OCI-LY3 (cell line): Measurements from ENCODE around the gene DPP3.

ENCODE experiments used
- H2AFZ ChIP-seq: fragments of 200-600, 300-600 bp; shearing (Covaris generic); 2 replicates; pipeline ENCODE4 v1.6.0; 2014; ENCODE audit warnings: antibody characterized with exemption, low read depth, low read length
- H3K27ac ChIP-seq: fragments of 200-600, 300-600 bp; sonication (generic); 2 replicates; pipeline ENCODE4 v1.5.1; 2014; ENCODE audit warnings: mild to moderate bottlenecking, low read length, moderate library complexity, mixed read lengths
- H3K27me3 ChIP-seq: fragments of 200-600, 300-600 bp; sonication (generic); 2 replicates; pipeline ENCODE4 v1.6.1; 2014; ENCODE audit warnings: low read depth, low read length, mixed read lengths
- H3K36me3 ChIP-seq: fragments of 200-600, 300-600 bp; sonication (generic); replicated peaks from 2 replicates; pipeline ENCODE3; 2014; ENCODE audit warnings: low read depth, low read length, mixed read lengths
- H3K4me1 ChIP-seq: fragments of 300-600, 200-600 bp; sonication (generic); 2 replicates; pipeline ENCODE4 v1.6.1; 2014; ENCODE audit warnings: low read length, mixed read lengths
- H3K4me2 ChIP-seq: fragments of 200-600, 300-600 bp; sonication (generic); 2 replicates; pipeline ENCODE4 v1.6.1; 2014; ENCODE audit warnings: low read length, mixed read lengths
- H3K4me3 ChIP-seq: fragments of 300-600, 200-600 bp; sonication (generic); 2 replicates; pipeline ENCODE4 v1.5.1; 2014; ENCODE audit warnings: antibody characterized with exemption, mild to moderate bottlenecking, low read length, moderate library complexity
- H3K79me2 ChIP-seq: fragments of 300-600, 200-600 bp; shearing (Covaris generic); 2 replicates; pipeline ENCODE4 v1.6.1; 2014; ENCODE audit warnings: mild to moderate bottlenecking, low read length, mixed read lengths
- H3K9ac ChIP-seq: fragments of 300-600, 200-600 bp; shearing (Covaris generic); 2 replicates; pipeline ENCODE4 v1.6.0; 2014; ENCODE audit warnings: mild to moderate bottlenecking, low read length, moderate library complexity
- H3K9me3 ChIP-seq: fragments of 200-600, 300-600 bp; shearing (Covaris generic); 2 replicates; pipeline ENCODE4 v1.6.1; 2014; ENCODE audit warnings: low read length, mixed read lengths; ENCODE audit not compliant: insufficient read depth
- H4K20me1 ChIP-seq: fragments of 200-600, 300-600 bp; sonication (generic); 2 replicates; pipeline ENCODE4 v1.6.1; 2016; ENCODE audit warnings: low read length, mixed read lengths; ENCODE audit not compliant: insufficient read depth
- CTCF ChIP-seq: fragments of 200-600, 300-600 bp; sonication (generic); IDR thresholded peaks from 2 replicates; pipeline ENCODE4 v1.5.1; 2014; ENCODE audit warnings: antibody characterized with exemption, low read length, low read depth
- EZH2phosphoT487 ChIP-seq: fragments of 200-600 bp; shearing (Covaris generic); IDR thresholded peaks from 2 replicates; pipeline ENCODE4 v1.6.1; 2018; ENCODE audit warnings: antibody characterized with exemption, mixed run types, low read depth

DPP3 gene

GRCh38 chr11:66448523-66448922 is 31.7 kb upstream of the DPP3 start:
- Histone ChIP-seq H3K4me1 (no peaks in the 10 kb centered on the region), H3K79me2 (no peaks in the 10 kb centered on the region), H4K20me1 (no peaks in the 10 kb centered on the region), H3K27ac (no peak overlapping the region), H3K9me3 (no peaks in the 10 kb centered on the region), H3K27me3 (0 out of 2 replicates have a peak, but pooled peaks cover 4% of the 10 kb centered on the region), H3K36me3 (no peaks in the 10 kb centered on the region), H3K4me3 (no peak overlapping the region), H2AFZ (no peak overlapping the region), H3K4me2 (no peak overlapping the region), H3K9ac (no peak overlapping the region)
- TF ChIP-seq EZH2phosphoT487 (no peak), CTCF (no peak)

- Histone ChIP-seq H2AFZ (no peak overlapping the region), H3K36me3 (no peaks in the 10 kb centered on the region), H3K27me3 (peaks cover 17% of the 10 kb centered on the region), H3K4me1 (no peaks in the 10 kb centered on the region), H3K27ac (no peak overlapping the region), H3K9me3 (no peaks in the 10 kb centered on the region), H3K9ac (no peak overlapping the region), H3K79me2 (no peaks in the 10 kb centered on the region), H3K4me2 (no peak overlapping the region), H3K4me3 (no peak overlapping the region), H4K20me1 (no peaks in the 10 kb centered on the region)
- TF ChIP-seq EZH2phosphoT487 (no peak), CTCF (no peak)
Measured at GRCh38 chr11:66450560-66450959, 29.7 kb upstream of the DPP3 start.

GRCh38 chr11:66451663-66452062 is 28.6 kb upstream of the DPP3 start:
- no peaks in the 10 kb centered on the region for H3K79me2 ChIP-seq
- H3K4me2 ChIP-seq, result no peak overlapping the region

GRCh38 chr11:66454247-66454646 is 26.0 kb upstream of the DPP3 start:
- no peak overlapping the region for H2AFZ ChIP-seq
- peaks cover 22% of the 10 kb centered on the region for H3K27me3 ChIP-seq
- no peaks in the 10 kb centered on the region for H3K9me3 ChIP-seq
- no peak overlapping the region for H3K27ac ChIP-seq
- peaks cover 26% of the 10 kb centered on the region for H3K4me1 ChIP-seq
- H3K9ac ChIP-seq, result no peak overlapping the region
- TF ChIP-seq EZH2phosphoT487, result no peak
- no peak for TF ChIP-seq CTCF
- H3K4me2 ChIP-seq, result no peak overlapping the region
- no peaks in the 10 kb centered on the region for H3K36me3 ChIP-seq
- no peak overlapping the region for H3K4me3 ChIP-seq
- H4K20me1 ChIP-seq, result no peaks in the 10 kb centered on the region
- H3K79me2 ChIP-seq, result no peaks in the 10 kb centered on the region

More at GRCh38 chr11:66451663-66452062, 28.6 kb upstream of the DPP3 start:
- no peak for TF ChIP-seq CTCF
- no peak for TF ChIP-seq EZH2phosphoT487
- H3K4me3 ChIP-seq, result no peak overlapping the region
- no peaks in the 10 kb centered on the region for H3K9me3 ChIP-seq
- peaks cover under 1% of the 10 kb centered on the region for H3K4me1 ChIP-seq
- H4K20me1 ChIP-seq, result no peaks in the 10 kb centered on the region
- H2AFZ ChIP-seq, result no peak overlapping the region
- H3K27me3 ChIP-seq, result peaks cover 22% of the 10 kb centered on the region
- no peaks in the 10 kb centered on the region for H3K36me3 ChIP-seq
- H3K27ac ChIP-seq, result no peak overlapping the region
- no peak overlapping the region for H3K9ac ChIP-seq
